ENCODE data around the gene MORC1. TPM values are rescaled to one million over a fixed set of nuclear protein-coding genes. Genes with fewer than 3 reads are reported as not detected.

Gene MORC1
- total RNA-seq, 1 experiment from 2014 or later = not detected

GRCh38 chr3:108940166-108940565, 177.8 kb downstream of the MORC1 start:
- DNase-seq (ENCODE audit: low read depth) = no peak

- no peak for DNase-seq (ENCODE audit: low read depth)
Measured at GRCh38 chr3:108936924-108937689, 180.8 kb downstream of the MORC1 start.

GRCh38 chr3:108931035-108931434, 186.9 kb downstream of the MORC1 start:
- no peak for DNase-seq (ENCODE audit: low read depth)

GRCh38 chr3:108918866-108919265, 199.1 kb downstream of the MORC1 start:
- DNase-seq (ENCODE audit: low read depth) = no peak

- peak; percentile 55 for DNase-seq (ENCODE audit: low read depth)
Measured at GRCh38 chr3:108914774-108915641, 202.9 kb downstream of the MORC1 start.

- DNase-seq (ENCODE audit: low read depth) = no peak
Measured at GRCh38 chr3:108909799-108910198, 208.1 kb downstream of the MORC1 start.

Other genes with a start within 250 kb of the MORC1 start
- gene GUCA1C, start 164.3 kb downstream of the MORC1 start, total RNA-seq (2014; rRNA removed; shearing (Covaris generic)) = not detected in 2 replicates
- not detected in 2 replicates for gene C3orf85, start 18.6 kb upstream of the MORC1 start, total RNA-seq (2014; rRNA removed; shearing (Covaris generic))
- 0.34 and 0.68 TPM in 2 replicates for gene DPPA2, start 198.4 kb upstream of the MORC1 start, total RNA-seq (2014; rRNA removed; shearing (Covaris generic))
- 7.2 and 11.1 TPM in 2 replicates for gene DPPA4, start 219.4 kb upstream of the MORC1 start, total RNA-seq (2014; rRNA removed; shearing (Covaris generic))

Measured in Daoy (cell line).